Chondrocyte (in vitro differentiated cells): ENCODE measurements around the gene RTTN. TPM values are rescaled to one million over a fixed set of nuclear protein-coding genes. Genes with fewer than 3 reads are reported as not detected.
"Not testable (repeated sequence)": the region's sequence is repeated elsewhere in the genome, so short reads cannot be mapped to it uniquely, and the experiment has no call there.

ENCODE experiments used
- DNase-seq: peaks from one replicate; pipeline ENCODE4 v3.0.0; 2021; ENCODE audit warnings: mixed read lengths, low spot score
- H3K27ac Mint-ChIP-seq: one replicate; pipeline ENCODE4 v1.8.0; 2021; ENCODE audit warnings: mild to moderate bottlenecking, moderate library complexity, mixed read lengths; ENCODE audit not compliant: unreplicated experiment
- H3K27me3 Mint-ChIP-seq: 2 replicates; pipeline ENCODE4 v1.8.0; 2021; ENCODE audit warnings: low read depth, mixed read lengths
- H3K36me3 Mint-ChIP-seq: 2 replicates; pipeline ENCODE4 v1.8.0; 2021; ENCODE audit warnings: low read depth, mixed read lengths
- H3K4me1 Mint-ChIP-seq: 2 replicates; pipeline ENCODE4 v1.8.0; 2021; ENCODE audit warnings: low read depth, mild to moderate bottlenecking, mixed read lengths
- H3K4me3 Mint-ChIP-seq: one replicate; pipeline ENCODE4 v1.8.0; 2021; ENCODE audit warnings: mild to moderate bottlenecking, moderate library complexity, mixed read lengths; ENCODE audit not compliant: unreplicated experiment
- H3K9me3 Mint-ChIP-seq: 2 replicates; pipeline ENCODE4 v1.8.0; 2021; ENCODE audit warnings: low read depth, mixed read lengths
- total RNA-seq: library from RNA; stranded (reverse); gene quantifications from 3 replicates; pipeline ENCODE4 v1.2.1, GENCODE V29; 2021
- TF ChIP-seq, protein P1 (sequence below): fragments of 200-600 bp; sonication (generic); IDR thresholded peaks from 2 replicates; pipeline ENCODE4 v1.5.0; 2021; ENCODE audit warnings: antibody characterized with exemption, mild to moderate bottlenecking, moderate library complexity

Gene RTTN
- total RNA-seq, 1 donor from 2014 or later, result 4.8 TPM

DNA sequence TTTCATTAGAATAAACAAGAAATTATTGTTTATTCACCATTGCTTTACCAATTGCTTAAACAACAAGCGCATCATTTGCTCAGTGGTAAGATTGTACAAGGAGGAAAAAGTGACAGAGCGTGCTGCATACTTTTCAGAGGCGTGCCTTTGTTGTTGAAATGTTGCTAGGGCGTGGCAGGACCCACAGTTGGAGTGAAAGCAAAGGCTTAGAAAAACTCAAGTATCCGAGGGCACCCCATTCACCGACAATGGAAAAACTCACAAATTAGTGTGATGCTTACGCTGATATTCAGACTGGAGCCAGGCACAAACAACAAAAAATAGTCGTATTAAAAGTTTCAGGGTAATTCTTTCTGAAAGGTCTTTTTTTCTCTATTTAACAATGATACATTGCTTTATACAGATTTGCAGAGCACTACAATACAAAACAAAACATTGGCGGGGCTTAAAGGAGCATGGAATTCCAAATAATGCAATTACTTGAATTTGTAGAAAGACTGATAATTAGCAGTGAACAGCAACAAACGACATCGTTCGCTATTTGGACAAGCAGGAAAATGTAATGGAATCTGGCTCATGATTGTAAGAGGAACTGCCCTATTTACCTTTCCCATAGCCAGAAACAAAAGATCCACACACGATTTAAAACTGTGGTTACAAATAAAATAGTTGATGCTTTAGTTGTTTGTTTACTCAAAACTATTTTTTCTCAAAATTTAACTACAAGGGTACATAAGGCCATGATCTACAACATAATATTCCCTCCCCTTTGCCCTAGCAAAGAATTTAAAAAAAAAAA lies 37.8 kb upstream of the RTTN start:
- no peak for DNase-seq
- peak overlapping the region; percentile 67 for H3K27ac Mint-ChIP-seq
- no peaks in the 10 kb centered on the region for H3K27me3 Mint-ChIP-seq
- peak overlapping the region; percentile 27 for H3K4me3 Mint-ChIP-seq
- peaks cover 3% of the 10 kb centered on the region for H3K36me3 Mint-ChIP-seq
- TF ChIP-seq, protein P1, sequence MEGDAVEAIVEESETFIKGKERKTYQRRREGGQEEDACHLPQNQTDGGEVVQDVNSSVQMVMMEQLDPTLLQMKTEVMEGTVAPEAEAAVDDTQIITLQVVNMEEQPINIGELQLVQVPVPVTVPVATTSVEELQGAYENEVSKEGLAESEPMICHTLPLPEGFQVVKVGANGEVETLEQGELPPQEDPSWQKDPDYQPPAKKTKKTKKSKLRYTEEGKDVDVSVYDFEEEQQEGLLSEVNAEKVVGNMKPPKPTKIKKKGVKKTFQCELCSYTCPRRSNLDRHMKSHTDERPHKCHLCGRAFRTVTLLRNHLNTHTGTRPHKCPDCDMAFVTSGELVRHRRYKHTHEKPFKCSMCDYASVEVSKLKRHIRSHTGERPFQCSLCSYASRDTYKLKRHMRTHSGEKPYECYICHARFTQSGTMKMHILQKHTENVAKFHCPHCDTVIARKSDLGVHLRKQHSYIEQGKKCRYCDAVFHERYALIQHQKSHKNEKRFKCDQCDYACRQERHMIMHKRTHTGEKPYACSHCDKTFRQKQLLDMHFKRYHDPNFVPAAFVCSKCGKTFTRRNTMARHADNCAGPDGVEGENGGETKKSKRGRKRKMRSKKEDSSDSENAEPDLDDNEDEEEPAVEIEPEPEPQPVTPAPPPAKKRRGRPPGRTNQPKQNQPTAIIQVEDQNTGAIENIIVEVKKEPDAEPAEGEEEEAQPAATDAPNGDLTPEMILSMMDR, result no peak
- H3K4me1 Mint-ChIP-seq, result peaks cover 43% of the 10 kb centered on the region
- H3K9me3 Mint-ChIP-seq, result peaks cover 5% of the 10 kb centered on the region

DNA sequence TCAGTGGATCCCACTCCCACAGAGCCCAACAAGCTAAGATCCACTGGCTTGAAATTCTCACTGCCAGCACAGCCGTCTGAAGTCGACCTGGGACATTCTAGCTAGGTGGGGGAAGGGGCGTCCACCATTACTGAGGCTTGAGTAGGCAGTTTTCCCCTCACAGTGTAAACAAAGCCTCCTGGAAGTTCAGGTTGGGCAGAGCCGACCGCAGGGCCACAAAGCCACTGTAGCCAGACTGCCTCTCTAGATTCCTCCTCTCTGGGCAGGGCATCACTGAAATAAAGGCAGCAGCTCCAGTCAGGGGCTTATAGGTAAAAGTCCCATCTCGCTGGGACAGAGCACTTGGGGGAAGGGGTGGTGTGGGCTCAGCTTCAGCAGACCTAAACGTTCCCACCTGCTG lies 31.4 kb upstream of the RTTN start:
- not testable (repeated sequence) for H3K4me3 Mint-ChIP-seq, DNase-seq, H3K27me3 Mint-ChIP-seq, H3K36me3 Mint-ChIP-seq, H3K4me1 Mint-ChIP-seq, H3K27ac Mint-ChIP-seq
- peaks cover 10% of the 10 kb centered on the region for H3K9me3 Mint-ChIP-seq

DNA sequence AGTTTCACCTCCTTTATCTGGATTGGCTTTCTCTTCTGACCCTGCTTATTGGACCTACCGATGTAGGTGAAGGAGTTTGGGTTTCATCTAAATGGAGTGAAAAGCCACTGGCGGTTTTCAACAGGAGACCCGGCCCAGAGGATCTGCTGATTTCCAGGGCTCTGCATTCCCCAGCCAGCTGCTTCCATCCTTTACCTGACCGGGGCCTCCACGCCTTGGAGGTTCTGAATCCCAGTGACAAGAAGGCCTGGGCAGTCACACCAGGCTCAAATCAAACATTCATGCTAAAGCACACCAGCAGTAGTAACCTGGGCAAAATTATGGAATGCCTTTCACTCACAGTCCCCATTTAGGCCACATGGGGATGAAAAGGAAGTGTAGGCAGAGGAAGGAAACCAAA lies 30.0 kb upstream of the RTTN start:
- peaks cover 7% of the 10 kb centered on the region for H3K9me3 Mint-ChIP-seq
- H3K36me3 Mint-ChIP-seq, result peaks cover 4% of the 10 kb centered on the region
- no peak overlapping the region for H3K27ac Mint-ChIP-seq
- DNase-seq, result no peak
- H3K4me3 Mint-ChIP-seq, result no peak overlapping the region
- TF ChIP-seq, protein P1, result no peak
- H3K4me1 Mint-ChIP-seq, result peaks cover 3% of the 10 kb centered on the region
- peaks cover 2% of the 10 kb centered on the region for H3K27me3 Mint-ChIP-seq

DNA sequence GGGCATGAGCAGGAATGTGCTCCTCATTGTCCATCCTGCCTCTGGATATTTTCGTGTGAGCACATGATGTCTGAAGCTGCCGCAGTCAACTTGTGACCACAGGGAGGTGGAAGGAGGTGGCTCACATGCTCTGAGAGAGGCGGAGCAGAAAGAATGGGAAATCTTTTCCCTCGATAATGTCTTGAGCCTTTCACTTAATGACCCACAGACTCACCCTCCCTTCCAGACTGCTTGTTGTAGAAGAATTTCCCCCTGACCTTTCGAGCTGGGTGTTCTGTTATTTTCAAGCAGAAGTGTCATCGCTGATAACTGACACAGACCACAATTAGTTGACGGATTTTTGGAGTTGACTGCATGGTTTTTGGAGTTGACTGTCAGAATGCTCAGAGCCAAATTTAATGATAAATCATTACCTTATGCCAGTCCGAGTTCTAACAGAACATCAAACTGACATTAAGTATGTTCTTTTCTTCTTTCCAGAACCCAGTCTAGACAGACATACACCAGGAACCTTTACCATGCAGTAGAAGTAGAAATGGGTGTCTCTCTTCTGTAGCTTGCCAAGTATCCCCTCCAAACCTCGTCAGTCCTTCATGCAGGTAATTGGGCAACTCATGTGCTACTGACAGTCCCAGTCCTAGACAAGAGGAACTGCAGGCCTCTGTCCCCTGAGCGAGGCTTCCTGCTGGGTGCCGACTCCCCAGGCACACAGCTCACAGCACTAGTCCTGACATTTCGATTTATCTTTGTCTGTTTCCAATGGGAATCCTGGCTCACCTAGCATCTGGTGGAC lies 29.4 kb upstream of the RTTN start:
- peaks cover 4% of the 10 kb centered on the region for H3K36me3 Mint-ChIP-seq
- peaks cover 6% of the 10 kb centered on the region for H3K9me3 Mint-ChIP-seq
- H3K4me1 Mint-ChIP-seq, result peaks cover 3% of the 10 kb centered on the region
- peaks cover 2% of the 10 kb centered on the region for H3K27me3 Mint-ChIP-seq
- H3K27ac Mint-ChIP-seq, result no peak overlapping the region
- no peak for DNase-seq
- TF ChIP-seq, protein P1, result no peak
- H3K4me3 Mint-ChIP-seq, result no peak overlapping the region

DNA sequence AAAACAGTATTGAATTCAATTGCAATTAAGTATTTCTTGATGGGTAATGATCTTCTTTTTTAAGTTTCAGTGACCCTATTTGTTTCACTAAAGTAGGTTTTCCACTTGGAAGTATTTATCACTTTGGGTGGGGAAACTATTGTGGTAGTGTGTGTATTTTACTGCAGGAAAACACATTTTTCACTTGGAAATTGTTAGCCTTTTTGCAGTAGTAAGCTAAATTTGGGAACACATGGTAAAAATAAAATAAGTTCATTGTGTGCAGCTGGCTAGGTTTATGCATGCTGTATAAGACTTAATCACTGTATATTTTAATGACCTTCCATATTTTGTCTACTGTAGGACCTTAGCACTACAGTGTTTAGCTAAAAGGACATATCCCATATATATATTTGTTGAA lies 28.5 kb upstream of the RTTN start:
- peaks cover 3% of the 10 kb centered on the region for H3K4me1 Mint-ChIP-seq
- no peak overlapping the region for H3K27ac Mint-ChIP-seq
- peaks cover 2% of the 10 kb centered on the region for H3K27me3 Mint-ChIP-seq
- H3K9me3 Mint-ChIP-seq, result peaks cover 7% of the 10 kb centered on the region
- no peak overlapping the region for H3K4me3 Mint-ChIP-seq
- peaks cover 1% of the 10 kb centered on the region for H3K36me3 Mint-ChIP-seq
- no peak for DNase-seq
- TF ChIP-seq, protein P1, result no peak
